ENCODE measurements around the gene PA2G4.

DNA sequence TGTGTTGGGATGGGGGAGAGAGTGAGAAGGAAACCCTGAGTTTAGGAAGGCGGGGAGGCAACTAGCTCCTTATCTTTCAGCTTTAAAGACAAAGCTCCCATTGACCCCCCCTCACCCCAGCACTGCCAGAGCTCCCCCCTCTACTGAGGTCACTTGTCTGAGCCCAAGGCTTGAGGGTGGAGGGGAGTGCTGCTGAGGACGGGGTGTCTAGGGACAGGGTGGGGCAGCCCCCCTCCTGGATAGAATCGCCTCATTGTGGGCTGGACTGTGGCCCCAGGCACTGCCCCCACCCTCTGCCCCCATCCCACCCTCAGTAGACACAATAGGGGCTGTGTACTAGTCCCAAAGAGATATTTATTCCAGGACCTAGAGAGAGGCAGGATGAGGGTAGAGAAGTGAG is 21.4 kb upstream of the PA2G4 start:
- no peak for TF ChIP-seq CTCF (IDR thresholded peaks at IDR 0.05; ENCODE audit: low read depth, low read length)
- no peak for TF ChIP-seq EZH2phosphoT487 (IDR thresholded peaks at IDR 0.05; ENCODE audit: low read depth)

Measured in OCI-LY3 (cell line).